K562 (cell line): Measurements from ENCODE around the gene NMRAL1. TPM values are rescaled to one million over a fixed set of nuclear protein-coding genes. Genes with fewer than 3 reads are reported as not detected.

Source experiments
- ATAC-seq: fragments of 200-7000 bp; cut with Tn5 transposase; 3 replicates; pipeline ENCODE4 v1.9.1; 2020; ENCODE audit warnings: moderate library complexity
- BruUV-seq: library from RNA; stranded (reverse); fragments of 400-500 nt; replicated peaks from 2 replicates; lab custom pipeline; 2021; lab: Mats Ljungman, UMichigan
- CTCF ChIA-PET: fragments of 300-600 bp; formaldehyde crosslinking; extraction: SDS; loops from one replicate; lab custom pipeline; 2021; ENCODE audit warnings: low intra/inter-chr PET ratio; lab: Yijun Ruan, JAX
- POLR2A ChIA-PET: fragments of 300-600, 350-650 bp; sonication (Branson Sonifier 250); formaldehyde crosslinking; extraction: SDS; loops from one replicate; lab custom pipeline; 2021; ENCODE audit warnings: antibody characterized with exemption, inconsistent platforms; lab: Yijun Ruan, JAX
- DNase-seq, 4 experiments: peaks; one replicate each; pipeline versions ENCODE4 v3.0.0 to v3.0.0-alpha.2; 2011 to 2018; ENCODE audit warnings: low spot score in 3 of 4, mixed read lengths in 3 of 4; ENCODE audit errors: extremely low read depth in 1 of 4
- FAIRE-seq: peaks from 2 replicates; lab custom pipeline; 2011; peaks lifted over from hg19 to GRCh38; lab: Jason Lieb, UNC
- H2AFZ ChIP-seq: 2 replicates; pipeline ENCODE4 v1.6.0; 2011; ENCODE audit warnings: low read depth, low read length, control low read depth, inconsistent platforms
- H3K27ac ChIP-seq: fragments of 200-600 bp; 3 replicates; pipeline ENCODE4 v1.8.0; 2011; ENCODE audit warnings: low read depth, mild to moderate bottlenecking, control low read depth, inconsistent platforms, low read length, moderate library complexity, mixed read lengths; ENCODE audit errors: extremely low read depth
- H3K27me3 ChIP-seq, 2 experiments: fragments of 300-600 bp in 1 of 2; 2 replicates in 1 of 2; 3 replicates in 1 of 2; pipeline versions ENCODE4 v1.6.0 to v1.8.0; 2011; ENCODE audit warnings: inconsistent platforms in 2 of 2, low read length in 2 of 2, mild to moderate bottlenecking in 1 of 2, mixed read lengths in 1 of 2, moderate library complexity in 1 of 2; ENCODE audit not compliant: control insufficient read depth in 2 of 2, insufficient read depth in 2 of 2
- H3K36me3 ChIP-seq: fragments of 300-600 bp; 3 replicates; pipeline ENCODE4 v1.8.0; 2011; ENCODE audit warnings: mild to moderate bottlenecking, low read length, inconsistent platforms; ENCODE audit not compliant: control insufficient read depth, insufficient read depth
- H3K4me1 ChIP-seq, 2 experiments: fragments of 200-600 bp in 1 of 2; replicated peaks in 1 of 2; 2 replicates in 1 of 2; 3 replicates in 1 of 2; pipeline versions ENCODE4 v1.5.1 to v1.8.0; 2011; ENCODE audit warnings: inconsistent platforms in 2 of 2, low read length in 2 of 2, mild to moderate bottlenecking in 1 of 2, mixed read lengths in 1 of 2, moderate library complexity in 1 of 2; ENCODE audit not compliant: control insufficient read depth in 2 of 2, insufficient read depth in 2 of 2
- H3K4me2 ChIP-seq: 2 replicates; pipeline ENCODE4 v1.6.1; 2011; ENCODE audit warnings: low read length, control low read depth, inconsistent platforms, mixed read lengths; ENCODE audit not compliant: insufficient read depth
- H3K4me3 ChIP-seq: fragments of 200-600 bp; sonication (generic), shearing (Covaris generic); 2 replicates; pipeline ENCODE4 v1.5.1; 2016; ENCODE audit warnings: control low read depth, inconsistent platforms
- H3K79me2 ChIP-seq: fragments of 200-600 bp; 3 replicates; pipeline ENCODE4 v1.8.0; 2011; ENCODE audit warnings: low read length, inconsistent platforms; ENCODE audit not compliant: control insufficient read depth, insufficient read depth
- H3K9ac ChIP-seq, 2 experiments: 2 replicates each; pipeline versions ENCODE4 v1.6.0 to v1.6.1; 2011; ENCODE audit warnings: low read depth in 2 of 2, low read length in 2 of 2, control low read depth in 1 of 2, inconsistent platforms in 1 of 2, mild to moderate bottlenecking in 1 of 2, mixed read lengths in 1 of 2; ENCODE audit not compliant: insufficient read depth in 1 of 2
- H3K9me1 ChIP-seq: one replicate; pipeline ENCODE4 v1.6.0; 2011; ENCODE audit warnings: inconsistent platforms, mild to moderate bottlenecking, low read length, moderate library complexity; ENCODE audit not compliant: control insufficient read depth, insufficient read depth
- H3K9me3 ChIP-seq: replicated peaks from 2 replicates; pipeline ENCODE4 v1.5.1; 2011; ENCODE audit warnings: low read depth, low read length, inconsistent platforms; ENCODE audit not compliant: control insufficient read depth, insufficient read depth
- H4K20me1 ChIP-seq: replicated peaks from 2 replicates; pipeline ENCODE4 v1.6.1; 2011; ENCODE audit warnings: low read length, inconsistent platforms, mixed read lengths; ENCODE audit not compliant: control insufficient read depth, insufficient read depth
- MYNN ChIP-seq, 2 experiments: sonication (generic); formaldehyde crosslinking in 1 of 2; IDR thresholded peaks; 2 replicates each; pipeline versions ENCODE4 v1.5.0 to v1.6.1; 2016 to 2020; ENCODE audit warnings: antibody characterized with exemption in 1 of 2, missing genetic modification reagents in 1 of 2
- POLR2G ChIP-seq: fragments of 200-400 bp; formaldehyde crosslinking; IDR thresholded peaks from 2 replicates; pipeline ENCODE4 v1.6.1; 2017; ENCODE audit warnings: low read depth, mild to moderate bottlenecking, antibody characterized with exemption, low read length, moderate library complexity
- RBFOX2 ChIP-seq: fragments of 200-400 bp; formaldehyde crosslinking; IDR thresholded peaks from 2 replicates; pipeline ENCODE4 v1.6.1; 2017; ENCODE audit warnings: low read depth, mild to moderate bottlenecking, low read length, moderate library complexity
- RBM34 ChIP-seq: fragments of 200-400 bp; formaldehyde crosslinking; IDR thresholded peaks from 2 replicates; pipeline ENCODE4 v1.6.1; 2018; ENCODE audit warnings: low read length, borderline replicate concordance; ENCODE audit not compliant: insufficient read depth
- SP2 ChIP-seq: IDR thresholded peaks from 2 replicates; pipeline ENCODE4 v1.6.1; 2011; ENCODE audit warnings: mild to moderate bottlenecking, low read depth, low read length, moderate library complexity; ENCODE audit not compliant: poor library complexity, severe bottlenecking; ENCODE audit errors: extremely low read depth
- SUPT5H ChIP-seq: fragments of 450-650 bp; IDR thresholded peaks from 2 replicates; pipeline ENCODE4 v1.6.1; 2016
- WGBS: fragments of 100-300 bp; shearing (Covaris generic); methylation state at CpG from one replicate; pipeline ENCODE4 v1.1.6; 2016; ENCODE audit warnings: low coverage, mixed read lengths; ENCODE audit not compliant: insufficient coverage; ENCODE audit errors: missing lambda C conversion rate; 5-methylcytosine and 5-hydroxymethylcytosine counted together
- in situ Hi-C: fragments of 300-500 bp; cut with MboI; formaldehyde crosslinking; loops from 4 replicates; pipeline ENCODE4 v1.15.0; 2018; ENCODE audit warnings: inconsistent platforms, mixed read lengths
- intact Hi-C: fragments of 100-400 bp; cut with micrococcal nuclease; formaldehyde crosslinking; loops from 2 replicates; pipeline ENCODE4 v1.14.2; 2022
- polyA plus RNA-seq, 8 experiments: library from polyadenylated mRNA; depleted of rRNA in 4 of 8; stranded (reverse) in 5 of 8; unstranded in 3 of 8; fragments of >200 nt; fragmentation: Nextera tagmentation in 2 of 8; fragmentation: Illumina TruSeq in 1 of 8; extraction: Ambion mirVana in 2 of 8; extraction: Trizol in 1 of 8; gene quantifications; 2 replicates each; pipeline versions ENCODE4 v1.2.1 to v1.2.3, GENCODE V29; 2011 to 2014; ENCODE audit warnings: inconsistent platforms in 1 of 8, missing spikeins in 1 of 8
- total RNA-seq, 7 experiments: library from RNA; depleted of rRNA in 6 of 7; stranded (reverse); fragments of >200 nt in 6 of 7; fragmentation: Illumina TruSeq in 2 of 7; extraction: Trizol in 2 of 7; gene quantifications; 2 replicates each; pipeline versions ENCODE4 v1.2.1 to v1.2.3, GENCODE V29; 2011 to 2021; ENCODE audit warnings: low replicate concordance in 1 of 7
- TF ChIP-seq, protein P1 (sequence below): sonication (generic); formaldehyde crosslinking; IDR thresholded peaks from 2 replicates; pipeline ENCODE4 v1.5.0; 2020; ENCODE audit warnings: missing genetic modification reagents

The NMRAL1 gene
- total and polyA plus RNA-seq, 9 of the 15 experiments (the other 6 are each of a cell fraction or from before 2014, with no cell fraction given), result 6.3 to 116 (median 63.2) TPM

DNA sequence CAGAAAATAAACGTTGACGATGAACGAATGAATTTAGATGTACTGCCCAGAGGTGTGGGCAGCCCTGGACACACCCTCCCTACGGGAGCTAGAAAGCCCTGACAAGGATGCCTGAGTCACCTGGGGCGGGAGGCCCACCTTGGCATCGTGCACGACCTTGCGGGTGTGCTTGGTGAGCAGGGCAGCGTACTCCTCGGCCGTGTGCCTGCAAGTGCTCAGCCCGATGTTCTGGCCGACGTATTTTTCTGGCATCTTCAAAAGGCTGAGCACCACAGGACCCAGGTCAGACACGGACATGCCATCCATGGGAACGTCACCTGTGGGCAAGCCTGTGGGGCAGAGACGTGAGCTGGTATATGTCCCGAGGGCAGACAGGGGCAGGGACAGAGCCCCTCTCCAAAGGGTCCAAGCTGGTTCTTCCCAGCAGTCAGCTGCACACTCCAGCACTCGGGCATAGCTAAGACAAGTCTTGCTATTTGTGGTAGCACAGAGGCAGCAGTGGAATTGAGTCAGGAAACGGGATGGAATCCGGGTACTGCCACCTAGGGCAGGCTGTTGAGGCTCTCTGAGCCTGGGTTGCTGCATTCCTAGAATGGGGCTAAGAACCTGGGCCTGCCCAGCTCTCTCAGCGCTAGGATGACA lies 10.8 kb downstream of the NMRAL1 start:
- CTCF ChIA-PET, result no interaction called here

More for the DNA sequence above, 10.8 kb downstream of the NMRAL1 start:
- Histone ChIP-seq H3K4me3 (no peak overlapping the region), H3K9me1 (no peaks in the 10 kb centered on the region), H3K27ac (no peak overlapping the region), H2AFZ (no peak overlapping the region), H3K4me2 (no peak overlapping the region), H3K27me3 (no peaks in the 10 kb centered on the region), H3K9me3 (no peaks in the 10 kb centered on the region), H3K36me3 (peaks cover 66% of the 10 kb centered on the region; the same call in 2 of the 3 replicates), H3K4me1 (peaks cover 0 to 18% of the 10 kb centered on the region in 2 experiments; a peak in 2 of 5 replicates), H4K20me1 (no peaks in the 10 kb centered on the region), H3K9ac (peak overlapping the region in 1 of 2 experiments; percentile 48; a peak in 2 of 4 replicates), H3K79me2 (no peaks in the 10 kb centered on the region)
- in situ Hi-C loops, result no loop called here
- no TSS peak for BruUV-seq
- DNase-seq (no peak), ATAC-seq (no peak), FAIRE-seq (no peak)
- POLR2A ChIA-PET, result interaction anchor here (0.7 to 7.2 kb wide), 6 partner anchors 8 to 642 kb away, joined by 3 to 59 read pairs (median 6); partner anchors contain the start of gene NMRAL1
- no peak for TF ChIP-seq SP2
- peak; percentile 55 for TF ChIP-seq POLR2G
- TF ChIP-seq, protein P1, sequence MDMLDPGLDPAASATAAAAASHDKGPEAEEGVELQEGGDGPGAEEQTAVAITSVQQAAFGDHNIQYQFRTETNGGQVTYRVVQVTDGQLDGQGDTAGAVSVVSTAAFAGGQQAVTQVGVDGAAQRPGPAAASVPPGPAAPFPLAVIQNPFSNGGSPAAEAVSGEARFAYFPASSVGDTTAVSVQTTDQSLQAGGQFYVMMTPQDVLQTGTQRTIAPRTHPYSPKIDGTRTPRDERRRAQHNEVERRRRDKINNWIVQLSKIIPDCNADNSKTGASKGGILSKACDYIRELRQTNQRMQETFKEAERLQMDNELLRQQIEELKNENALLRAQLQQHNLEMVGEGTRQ, result no peak
- peak; percentile 23; the same call in 1 of the 2 replicates for TF ChIP-seq SUPT5H
- TF ChIP-seq RBM34, result no peak
- 0 out of 2 replicates have a peak, but pooled peaks have one; percentile 6 for TF ChIP-seq MYNN (IDR thresholded peaks at IDR 0.05)
- TF ChIP-seq MYNN (CRISPR knock-in tag; IDR thresholded peaks at IDR 0.05), result no peak
- peak; percentile 32; the same call in 1 of the 2 replicates for TF ChIP-seq RBFOX2
- intact Hi-C loops, result no loop called here
- WGBS, result 88% methylated on average over 21 of the region's 22 CpGs
